DOHH2 (cell line): ENCODE measurements around the gene MKLN1.

Experiments
- H3F3A ChIP-seq: fragments of 200-600 bp; sonication (generic), shearing (Covaris generic); 2 replicates; pipeline ENCODE4 v1.6.0; 2016; ENCODE audit warnings: antibody characterized with exemption, mild to moderate bottlenecking; ENCODE audit not compliant: control insufficient read depth, insufficient read depth
- H3K27ac ChIP-seq: fragments of 200-600 bp; sonication (generic); 2 replicates; pipeline ENCODE4 v1.5.1; 2014; ENCODE audit warnings: low read depth, mild to moderate bottlenecking, low read length, moderate library complexity
- H3K27me3 ChIP-seq: fragments of 200-600 bp; sonication (generic); 2 replicates; pipeline ENCODE4 v1.6.1; 2014; ENCODE audit warnings: mild to moderate bottlenecking, low read length, mixed read lengths; ENCODE audit not compliant: control insufficient read depth
- H3K36me3 ChIP-seq: fragments of 200-600 bp; sonication (generic); 2 replicates; pipeline ENCODE4 v1.6.1; 2014; ENCODE audit warnings: mild to moderate bottlenecking, low read length, moderate library complexity, mixed read lengths; ENCODE audit not compliant: control insufficient read depth
- H3K4me1 ChIP-seq: fragments of 200-600 bp; sonication (generic); 2 replicates; pipeline ENCODE4 v1.6.1; 2014; ENCODE audit warnings: mild to moderate bottlenecking, low read length, mixed read lengths; ENCODE audit not compliant: control insufficient read depth
- H3K4me2 ChIP-seq: fragments of 200-600 bp; sonication (generic); 2 replicates; pipeline ENCODE4 v1.6.0; 2014; ENCODE audit warnings: mild to moderate bottlenecking, low read length, moderate library complexity
- H3K4me3 ChIP-seq: fragments of 200-600 bp; sonication (generic); 2 replicates; pipeline ENCODE4 v1.5.1; 2014; ENCODE audit warnings: mild to moderate bottlenecking, low read length, mixed read lengths
- H3K79me2 ChIP-seq: fragments of 200-600 bp; sonication (generic); 2 replicates; pipeline ENCODE4 v1.6.1; 2014; ENCODE audit warnings: mild to moderate bottlenecking, low read length, mixed read lengths; ENCODE audit not compliant: control insufficient read depth
- H3K9me2 ChIP-seq: fragments of 200-600 bp; sonication (generic); replicated peaks from 2 replicates; pipeline ENCODE4 v1.6.1; 2014; ENCODE audit warnings: mild to moderate bottlenecking, low read length, mixed read lengths; ENCODE audit not compliant: control insufficient read depth
- H3K9me3 ChIP-seq: fragments of 200-600 bp; sonication (generic); 2 replicates; pipeline ENCODE4 v1.6.1; 2014; ENCODE audit warnings: antibody characterized with exemption, low read length, mixed read lengths; ENCODE audit not compliant: control insufficient read depth, insufficient read depth
- H4K20me1 ChIP-seq: fragments of 200-600 bp; sonication (generic); 2 replicates; pipeline ENCODE4 v1.6.0; 2014; ENCODE audit warnings: low read depth, mild to moderate bottlenecking, antibody characterized with exemption, low read length, moderate library complexity; ENCODE audit not compliant: control insufficient read depth, insufficient read depth
- EZH2phosphoT487 ChIP-seq: fragments of 200-600 bp; sonication (generic); IDR thresholded peaks from 2 replicates; pipeline ENCODE4 v1.6.1; 2017; ENCODE audit warnings: borderline replicate concordance, mild to moderate bottlenecking, antibody characterized with exemption, low read length, moderate library complexity, mixed read lengths
- TF ChIP-seq, protein P1 (sequence below): fragments of 200-600 bp; sonication (generic); IDR thresholded peaks from one replicate; pipeline ENCODE4 v1.5.1; 2014; ENCODE audit warnings: antibody characterized with exemption, mild to moderate bottlenecking, low read depth, low read length; ENCODE audit not compliant: poor library complexity, severe bottlenecking

MKLN1 gene

DNA sequence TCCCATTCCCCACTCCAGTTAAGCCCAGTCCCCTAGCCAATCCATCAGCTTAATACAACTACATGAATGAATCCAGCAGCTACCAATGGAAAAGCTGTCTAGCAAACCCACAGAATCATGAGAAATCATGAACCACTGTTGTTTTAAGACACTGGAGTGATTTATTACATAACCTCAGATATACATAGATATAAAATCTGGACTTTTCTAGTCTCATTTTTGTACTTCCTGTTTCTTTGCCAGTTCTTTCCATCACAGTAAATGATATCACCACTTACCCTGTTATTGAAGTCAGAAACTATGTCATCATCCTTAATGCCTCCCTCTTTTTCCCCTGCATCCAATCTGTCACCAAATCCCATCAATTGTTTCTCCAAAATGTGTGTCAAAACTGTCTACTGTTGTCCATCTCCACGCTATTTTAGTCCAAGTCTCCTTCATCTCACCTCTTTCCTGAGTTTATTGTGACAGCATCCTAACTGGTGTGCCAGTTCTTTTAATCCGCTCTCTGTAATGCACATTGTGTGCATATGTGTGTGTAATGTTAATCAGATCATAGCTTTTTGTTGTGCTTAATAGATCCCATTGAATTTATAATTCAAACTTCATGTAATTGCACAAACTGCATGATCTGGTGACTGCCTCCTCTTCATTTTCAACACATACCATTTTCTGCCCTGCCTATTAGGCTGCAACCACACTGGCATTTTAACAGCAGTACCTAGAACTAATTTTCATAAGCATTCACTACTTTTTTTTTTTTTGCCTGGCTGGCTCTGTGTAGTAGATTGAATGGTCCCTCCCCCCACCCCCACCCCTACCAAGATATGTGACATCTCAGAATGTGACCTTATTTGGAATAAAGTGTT, 56.0 kb downstream of the MKLN1 start:
- no peak overlapping the region for H3K27ac ChIP-seq
- peaks cover 71% of the 10 kb centered on the region for H3K79me2 ChIP-seq
- H3K4me2 ChIP-seq: no peak overlapping the region
- no peaks in the 10 kb centered on the region for H3K9me3 ChIP-seq
- no peak overlapping the region for H3K4me3 ChIP-seq
- TF ChIP-seq, protein P1, sequence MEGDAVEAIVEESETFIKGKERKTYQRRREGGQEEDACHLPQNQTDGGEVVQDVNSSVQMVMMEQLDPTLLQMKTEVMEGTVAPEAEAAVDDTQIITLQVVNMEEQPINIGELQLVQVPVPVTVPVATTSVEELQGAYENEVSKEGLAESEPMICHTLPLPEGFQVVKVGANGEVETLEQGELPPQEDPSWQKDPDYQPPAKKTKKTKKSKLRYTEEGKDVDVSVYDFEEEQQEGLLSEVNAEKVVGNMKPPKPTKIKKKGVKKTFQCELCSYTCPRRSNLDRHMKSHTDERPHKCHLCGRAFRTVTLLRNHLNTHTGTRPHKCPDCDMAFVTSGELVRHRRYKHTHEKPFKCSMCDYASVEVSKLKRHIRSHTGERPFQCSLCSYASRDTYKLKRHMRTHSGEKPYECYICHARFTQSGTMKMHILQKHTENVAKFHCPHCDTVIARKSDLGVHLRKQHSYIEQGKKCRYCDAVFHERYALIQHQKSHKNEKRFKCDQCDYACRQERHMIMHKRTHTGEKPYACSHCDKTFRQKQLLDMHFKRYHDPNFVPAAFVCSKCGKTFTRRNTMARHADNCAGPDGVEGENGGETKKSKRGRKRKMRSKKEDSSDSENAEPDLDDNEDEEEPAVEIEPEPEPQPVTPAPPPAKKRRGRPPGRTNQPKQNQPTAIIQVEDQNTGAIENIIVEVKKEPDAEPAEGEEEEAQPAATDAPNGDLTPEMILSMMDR: no peak
- no peak for TF ChIP-seq EZH2phosphoT487
- H3K4me1 ChIP-seq: peaks cover 10% of the 10 kb centered on the region
- H3F3A ChIP-seq: no peaks in the 10 kb centered on the region
- H3K9me2 ChIP-seq: no peaks in the 10 kb centered on the region
- H4K20me1 ChIP-seq: peaks cover 3% of the 10 kb centered on the region; the same call in 1 of the 2 replicates
- H3K36me3 ChIP-seq: peaks cover 46% of the 10 kb centered on the region
- no peaks in the 10 kb centered on the region for H3K27me3 ChIP-seq

DNA sequence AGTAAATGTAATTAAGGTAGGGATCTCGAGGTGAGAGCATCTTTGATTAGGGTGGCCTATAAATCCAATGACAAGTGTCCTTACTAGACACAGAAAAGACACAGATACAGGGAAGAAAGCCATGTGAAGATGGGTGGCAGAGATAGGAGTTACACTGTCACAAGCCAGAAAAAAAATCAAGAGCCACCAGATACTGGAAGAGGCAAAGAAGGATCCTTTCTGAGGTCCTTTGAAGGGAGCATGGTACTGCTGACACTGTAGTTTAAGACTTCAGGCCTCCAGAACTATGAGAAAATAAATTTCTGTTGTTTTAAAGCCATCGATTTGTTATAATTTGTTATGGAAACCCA, 56.6 kb downstream of the MKLN1 start:
- no peaks in the 10 kb centered on the region for H3F3A ChIP-seq
- H3K27me3 ChIP-seq: no peaks in the 10 kb centered on the region
- no peak overlapping the region for H3K4me2 ChIP-seq
- H3K9me3 ChIP-seq: no peaks in the 10 kb centered on the region
- H3K4me3 ChIP-seq: no peak overlapping the region
- peaks cover 67% of the 10 kb centered on the region for H3K79me2 ChIP-seq
- peaks cover 51% of the 10 kb centered on the region for H3K36me3 ChIP-seq
- H3K4me1 ChIP-seq: peaks cover 10% of the 10 kb centered on the region
- no peak overlapping the region for H3K27ac ChIP-seq
- TF ChIP-seq, protein P1: no peak
- TF ChIP-seq EZH2phosphoT487: no peak
- no peaks in the 10 kb centered on the region for H3K9me2 ChIP-seq
- peaks cover 3% of the 10 kb centered on the region; the same call in 1 of the 2 replicates for H4K20me1 ChIP-seq

DNA sequence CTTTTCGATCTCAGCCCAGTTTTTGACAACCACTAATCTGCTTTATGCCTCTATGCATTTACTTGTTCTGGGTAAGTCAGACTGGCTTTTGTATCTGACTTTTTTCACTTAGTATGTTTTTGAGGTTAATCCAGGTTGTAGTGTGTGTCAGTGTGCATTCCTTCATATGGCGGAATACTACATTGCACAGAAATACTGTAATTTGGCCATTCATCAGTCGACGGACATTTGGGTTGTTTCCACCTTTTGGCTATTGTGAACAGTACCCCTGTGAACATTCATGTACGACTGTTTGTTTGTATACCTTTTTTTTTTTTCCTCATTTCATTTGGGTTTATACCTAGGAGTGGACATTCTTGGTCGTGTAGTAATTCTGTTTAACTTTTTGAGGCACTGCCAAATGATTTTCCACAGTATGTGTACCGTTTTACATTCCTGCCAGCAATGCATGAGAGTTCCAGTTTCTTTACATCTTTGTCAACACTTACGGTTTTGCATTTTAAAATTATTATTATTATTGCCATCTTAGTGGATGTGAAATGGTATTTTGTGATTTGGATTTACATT, 57.4 kb downstream of the MKLN1 start:
- Histone ChIP-seq H3K9me2 (no peaks in the 10 kb centered on the region), H3K4me3 (no peak overlapping the region), H3K36me3 (peaks cover 46% of the 10 kb centered on the region), H3K9me3 (no peaks in the 10 kb centered on the region), H3K27ac (no peak overlapping the region), H3K27me3 (no peaks in the 10 kb centered on the region), H3F3A (no peaks in the 10 kb centered on the region), H3K79me2 (peaks cover 61% of the 10 kb centered on the region), H3K4me1 (peaks cover 10% of the 10 kb centered on the region), H3K4me2 (no peak overlapping the region), H4K20me1 (peaks cover 3% of the 10 kb centered on the region; the same call in 1 of the 2 replicates)
- TF ChIP-seq EZH2phosphoT487: no peak
- TF ChIP-seq, protein P1: no peak
